GM18870 (cell line): Measurements from ENCODE around the gene STK24.

Source experiments
- ATAC-seq: cut with Tn5 transposase; IDR thresholded peaks from one replicate; pipeline ENCODE4 v1.9.1; 2021; ENCODE audit warnings: moderate library complexity; ENCODE audit not compliant: unreplicated experiment

The STK24 gene

DNA sequence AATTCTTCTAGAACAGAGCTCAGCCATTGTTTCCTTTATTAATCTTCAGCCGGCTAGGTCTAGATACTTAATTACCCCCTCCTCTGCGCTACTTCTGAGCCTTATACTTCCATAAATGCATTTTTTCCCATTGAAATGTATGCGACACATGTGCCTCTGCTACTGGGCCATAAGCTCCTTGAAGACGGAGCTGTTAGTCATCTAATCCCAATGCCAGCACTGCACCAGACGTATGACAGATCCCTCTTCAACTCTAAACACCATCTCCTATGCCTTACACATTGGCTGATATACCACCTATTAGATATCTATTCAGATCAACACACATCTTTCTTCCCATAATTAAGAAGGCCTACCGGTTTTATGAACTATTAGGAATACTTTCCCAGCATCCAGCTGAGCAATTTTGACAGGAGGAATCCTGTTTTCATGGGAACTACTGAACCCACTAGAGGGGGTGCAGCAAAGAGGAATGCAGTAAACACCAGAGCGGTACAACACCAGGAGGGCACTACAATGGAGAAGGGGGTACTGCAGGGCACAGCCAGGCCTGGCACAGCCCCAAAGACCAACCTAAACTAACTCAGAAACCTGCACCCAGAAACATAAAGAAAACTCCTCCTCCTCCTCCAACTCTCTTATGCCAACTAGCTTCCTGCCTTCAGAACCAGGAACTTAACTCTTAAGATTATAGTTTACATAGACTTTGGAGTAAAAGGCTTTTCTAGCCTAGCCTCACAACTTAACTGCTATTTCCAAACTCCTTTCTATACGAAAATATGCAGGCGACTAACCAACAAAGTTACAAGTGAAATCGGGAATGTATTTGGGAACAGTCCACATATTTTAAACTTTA lies 18.7 kb downstream of the STK24 start:
- no peak for ATAC-seq

DNA sequence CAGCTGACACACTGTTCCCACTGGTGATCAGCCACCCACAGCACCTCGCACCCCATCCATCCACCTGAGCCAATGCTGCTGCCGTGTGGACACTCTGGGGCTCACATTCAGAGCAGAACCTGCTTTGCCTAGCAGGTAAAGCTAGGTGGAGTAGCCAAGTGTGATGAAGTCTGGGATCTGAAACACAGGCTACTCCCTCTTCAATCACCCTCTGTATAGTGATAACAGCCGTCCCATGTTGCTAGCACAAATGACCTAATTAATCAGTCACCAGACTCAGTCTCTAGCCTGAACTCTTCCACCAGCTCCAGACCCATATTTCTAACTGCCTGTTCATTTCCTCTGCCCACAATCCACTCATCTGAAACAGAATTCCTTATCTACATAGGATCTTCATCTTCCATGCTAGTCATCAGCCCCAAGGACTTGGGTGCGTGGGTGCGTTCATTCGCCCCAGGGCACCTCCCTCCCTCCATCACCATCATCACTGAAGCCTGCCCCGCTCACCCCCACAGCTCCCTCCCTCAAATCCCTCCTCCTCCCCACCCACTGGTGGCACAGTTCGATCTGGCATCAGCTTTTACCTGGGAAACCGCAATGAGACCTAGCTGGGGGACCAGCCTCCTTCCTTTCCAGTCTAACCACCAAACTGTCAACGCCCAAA lies 19.8 kb downstream of the STK24 start:
- ATAC-seq, result no peak

DNA sequence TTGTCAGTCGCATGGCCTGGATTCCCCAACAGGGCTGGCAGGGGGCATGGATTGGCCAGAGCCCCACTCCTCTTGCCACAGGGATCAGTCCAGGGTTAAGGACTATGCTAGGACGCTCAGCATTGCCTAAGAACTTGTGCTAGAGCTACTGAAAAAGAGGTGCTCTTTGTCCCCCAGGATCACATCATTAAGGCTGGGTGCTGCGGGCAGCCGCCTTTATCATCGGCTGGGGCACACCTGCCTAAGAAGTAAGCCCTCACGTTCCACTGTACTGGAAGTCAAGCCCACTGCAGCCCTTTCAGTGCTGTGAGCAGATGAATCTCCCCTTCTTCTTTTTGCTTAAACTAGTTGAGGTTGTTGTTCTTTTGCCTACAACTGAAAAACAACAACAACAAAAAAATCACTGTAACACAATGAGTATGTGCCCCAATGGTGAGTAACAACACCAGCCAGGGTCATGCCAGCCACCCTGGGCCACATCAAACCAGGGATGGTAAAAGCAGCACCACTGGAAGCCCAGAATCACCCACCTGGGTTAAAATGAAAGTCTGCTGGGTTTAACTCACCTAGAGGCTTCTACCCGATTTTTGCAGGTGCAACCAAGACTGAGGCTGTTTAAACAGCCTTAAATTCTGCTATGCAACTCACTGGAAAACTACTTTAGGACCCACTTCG lies 20.6 kb downstream of the STK24 start:
- no peak for ATAC-seq

DNA sequence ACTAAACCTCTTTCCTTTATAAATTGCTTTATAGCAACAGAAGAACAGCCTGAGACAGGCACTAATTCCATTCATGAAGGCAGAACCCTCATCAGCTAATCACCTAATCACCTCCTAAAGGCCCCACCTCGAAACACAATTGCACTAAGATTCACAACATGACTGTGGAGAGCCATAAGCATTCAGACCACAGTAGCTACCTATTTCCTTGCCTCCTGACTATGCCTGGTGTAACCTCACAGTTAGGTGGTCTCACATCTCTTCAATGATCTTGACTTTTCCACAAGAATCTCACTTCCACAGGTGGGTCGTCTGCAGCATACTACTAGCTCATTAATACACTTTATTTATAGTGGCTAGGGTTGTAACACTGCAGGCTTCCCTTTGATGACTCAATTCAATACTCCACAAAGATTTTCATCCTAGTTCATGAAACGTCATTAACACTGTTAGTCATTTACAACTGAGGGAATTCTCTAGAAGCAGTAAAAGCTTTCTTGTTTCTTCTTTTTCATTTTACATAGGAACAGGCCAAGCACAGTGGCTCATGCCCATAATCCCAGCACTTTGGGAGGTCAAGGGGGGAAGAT lies 27.1 kb downstream of the STK24 start:
- peak; percentile 91 for ATAC-seq

DNA sequence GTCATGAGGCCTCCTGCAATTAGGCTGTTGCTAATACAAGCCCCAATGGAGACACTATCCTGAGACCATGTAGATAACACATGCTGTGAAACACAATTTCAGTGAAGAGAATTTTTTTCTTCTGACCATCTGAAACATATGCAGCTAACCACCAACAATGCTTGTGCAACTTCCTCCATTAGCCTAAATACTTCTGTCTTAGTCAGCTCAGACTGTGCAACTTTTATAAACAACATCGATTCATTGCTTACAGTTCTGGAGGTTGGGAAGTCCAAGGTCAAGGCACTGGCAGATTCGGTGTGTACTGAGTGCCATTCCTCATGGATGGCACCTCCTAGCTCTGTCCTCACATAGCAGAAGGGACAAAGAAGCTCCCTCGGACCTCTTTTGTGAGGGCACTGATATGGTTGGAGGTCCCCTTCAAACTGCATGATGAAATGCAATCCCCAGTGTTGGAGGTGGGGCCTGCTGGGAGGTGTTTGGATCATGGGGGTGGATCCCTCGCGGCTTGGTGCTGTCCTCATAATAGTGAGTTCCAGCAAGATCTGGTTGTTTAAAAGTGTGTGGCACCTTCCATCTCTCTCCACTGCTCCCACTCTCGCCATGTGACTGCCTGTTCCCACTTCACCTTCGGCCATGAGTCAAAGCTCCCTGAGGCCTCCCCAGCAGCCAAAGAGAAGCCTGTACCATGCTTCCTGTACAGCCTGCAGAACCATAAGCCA lies 27.7 kb downstream of the STK24 start:
- ATAC-seq, result no peak

DNA sequence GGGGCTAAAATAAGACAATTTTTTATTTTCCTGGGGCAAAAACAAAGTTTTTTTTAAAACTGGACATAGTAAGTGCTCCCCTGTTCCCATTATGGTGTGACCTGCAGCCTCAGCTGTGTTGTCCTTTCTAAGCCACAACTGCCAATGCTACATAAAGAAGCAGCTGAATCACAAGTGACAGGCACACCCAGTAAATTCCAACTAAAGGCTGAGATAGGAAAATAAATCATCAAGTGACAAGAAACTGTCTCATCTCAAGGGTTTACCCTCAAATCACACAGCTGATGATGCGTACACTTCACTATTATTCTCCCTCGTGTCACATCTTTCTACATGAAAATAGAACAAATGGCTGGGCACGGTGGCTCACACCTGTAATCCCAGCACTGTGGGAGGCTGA lies 28.7 kb downstream of the STK24 start:
- ATAC-seq, result no peak

DNA sequence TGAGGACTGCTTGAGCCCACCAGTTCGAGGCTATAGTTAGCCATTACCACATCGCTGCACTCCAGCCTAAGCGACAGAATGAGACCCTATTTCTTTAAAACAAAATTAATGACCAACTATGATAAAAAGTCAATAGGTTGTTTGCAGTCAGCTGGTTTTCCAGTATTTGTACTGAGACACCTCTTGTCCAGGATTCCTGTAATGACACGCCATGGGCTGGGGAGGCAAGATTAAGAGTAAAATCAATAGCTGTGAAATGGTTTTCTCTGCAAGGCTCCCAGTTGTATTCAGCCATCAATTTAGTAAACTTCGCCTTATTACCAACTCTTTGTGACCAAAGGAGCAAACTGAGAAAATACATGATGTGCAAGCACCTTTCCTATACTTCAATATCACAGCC lies 29.5 kb downstream of the STK24 start:
- ATAC-seq, result no peak

DNA sequence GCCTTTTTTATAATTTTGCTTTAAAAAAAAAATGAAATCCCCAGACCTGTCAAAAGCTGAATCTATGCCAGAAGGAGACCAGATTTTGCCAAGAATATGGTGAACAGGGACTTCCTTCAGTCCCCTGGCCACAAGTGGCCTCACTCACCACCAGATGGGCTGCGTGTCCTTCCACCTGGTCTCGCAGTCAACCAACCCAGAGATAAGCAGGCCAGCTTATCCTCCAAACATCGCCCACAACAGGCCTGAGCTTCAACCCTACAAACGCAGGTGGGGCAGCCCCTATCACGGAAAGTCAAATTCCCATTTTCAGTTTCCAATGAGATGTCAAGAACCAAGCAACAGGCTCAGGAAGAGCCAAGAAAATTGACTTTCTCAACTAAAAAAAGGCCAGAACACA lies 30.5 kb downstream of the STK24 start:
- ATAC-seq, result no peak

DNA sequence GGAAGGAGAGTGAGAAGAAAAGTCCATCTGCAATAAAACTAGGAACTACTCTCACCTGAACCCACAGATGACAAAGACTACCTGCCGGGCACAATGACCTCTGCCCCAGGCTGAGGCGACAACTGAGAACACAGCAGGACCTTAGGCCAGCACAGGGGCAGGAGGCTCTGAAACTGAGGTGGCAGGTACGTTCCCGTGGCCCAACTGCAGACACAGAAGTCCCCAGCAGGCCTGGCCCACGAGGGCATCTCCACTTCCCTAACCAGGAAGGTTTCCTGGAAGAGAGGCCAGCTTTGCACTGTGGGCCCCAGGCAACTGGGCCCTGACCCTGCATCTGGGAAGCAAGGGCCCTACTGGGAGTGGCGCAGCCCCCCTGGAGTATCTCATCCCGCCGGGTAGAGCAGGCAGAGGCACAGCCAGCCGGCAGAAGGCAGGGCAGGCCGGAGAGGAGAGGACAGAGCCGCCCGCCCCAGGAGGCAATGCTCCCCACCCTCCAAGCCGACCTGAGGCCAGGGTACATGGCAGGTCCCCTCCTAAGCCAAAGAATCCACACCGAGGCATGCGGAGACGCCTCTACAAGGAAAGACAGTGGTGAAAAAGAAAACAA lies 32.7 kb downstream of the STK24 start:
- ATAC-seq, result no peak

DNA sequence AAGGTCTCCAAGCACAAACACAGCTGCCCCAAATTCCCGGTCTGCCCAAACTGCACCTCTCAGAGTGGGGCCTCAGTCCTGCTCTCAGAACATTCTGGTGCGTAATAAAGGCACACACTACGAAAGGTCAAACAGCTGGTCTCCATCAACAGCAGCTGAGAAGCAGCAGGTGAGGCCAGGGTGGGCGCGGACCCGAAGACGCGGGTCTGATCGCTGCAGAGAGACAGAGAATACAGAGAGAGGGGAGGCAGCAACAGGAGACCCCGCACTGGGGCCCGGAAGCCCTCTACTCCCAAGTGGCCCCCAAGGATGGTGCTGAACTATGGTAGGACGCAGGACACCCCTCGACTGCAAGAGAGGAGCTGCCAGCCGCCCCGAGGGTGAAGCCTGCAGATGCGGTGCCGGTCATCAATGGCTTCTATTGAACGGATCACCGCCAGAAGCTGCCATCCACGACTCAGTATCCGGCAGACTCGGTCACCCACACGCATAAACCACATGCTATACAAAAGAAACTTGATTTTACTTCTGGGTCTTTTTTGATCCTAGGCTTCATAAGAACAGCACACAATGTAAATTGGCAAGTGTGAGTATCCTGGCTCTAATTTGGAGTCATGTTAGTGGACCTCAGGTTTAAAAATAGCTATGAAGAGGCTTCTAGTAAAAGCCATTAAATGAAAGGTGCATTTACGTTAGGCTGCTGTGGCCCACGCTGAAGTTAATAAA lies 33.4 kb downstream of the STK24 start:
- ATAC-seq, result no peak

DNA sequence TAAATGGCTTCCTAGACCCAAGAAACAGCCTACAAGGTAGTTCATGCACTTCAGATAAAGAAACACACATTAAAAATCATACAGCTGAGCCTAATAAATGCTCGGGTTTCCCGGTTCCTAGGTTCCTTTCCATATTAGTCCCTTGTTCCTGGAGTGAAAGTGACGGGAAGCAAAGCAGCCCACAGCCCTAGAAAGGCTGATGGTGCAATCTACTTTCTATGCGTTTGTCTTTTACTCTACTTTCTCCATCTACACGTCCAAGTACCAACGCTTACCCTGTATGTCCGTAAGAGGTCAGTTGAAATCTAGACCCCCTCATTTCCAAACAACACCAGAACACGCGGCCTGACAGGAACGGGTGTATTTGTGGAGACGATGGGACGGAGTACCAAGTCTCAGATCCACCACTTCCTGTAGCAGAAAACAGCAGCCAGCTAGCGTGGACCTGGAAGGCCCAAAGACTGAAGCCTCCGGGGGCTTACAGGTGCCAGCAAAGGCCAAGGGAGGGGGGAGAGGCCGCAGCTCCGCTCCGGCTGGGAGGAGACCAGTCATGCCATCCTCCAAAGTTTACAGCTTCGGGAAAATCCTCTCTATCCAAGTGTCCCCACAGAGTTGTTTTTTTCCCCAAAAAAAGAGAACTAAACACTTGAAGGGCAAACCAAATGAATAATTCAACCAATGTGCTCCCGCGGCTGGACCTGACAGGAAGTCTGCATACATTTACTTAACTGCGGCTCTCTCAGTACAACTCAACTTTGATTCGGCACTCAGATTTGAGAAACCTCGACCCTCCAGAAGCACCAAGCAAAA lies 34.1 kb downstream of the STK24 start:
- no peak for ATAC-seq

DNA sequence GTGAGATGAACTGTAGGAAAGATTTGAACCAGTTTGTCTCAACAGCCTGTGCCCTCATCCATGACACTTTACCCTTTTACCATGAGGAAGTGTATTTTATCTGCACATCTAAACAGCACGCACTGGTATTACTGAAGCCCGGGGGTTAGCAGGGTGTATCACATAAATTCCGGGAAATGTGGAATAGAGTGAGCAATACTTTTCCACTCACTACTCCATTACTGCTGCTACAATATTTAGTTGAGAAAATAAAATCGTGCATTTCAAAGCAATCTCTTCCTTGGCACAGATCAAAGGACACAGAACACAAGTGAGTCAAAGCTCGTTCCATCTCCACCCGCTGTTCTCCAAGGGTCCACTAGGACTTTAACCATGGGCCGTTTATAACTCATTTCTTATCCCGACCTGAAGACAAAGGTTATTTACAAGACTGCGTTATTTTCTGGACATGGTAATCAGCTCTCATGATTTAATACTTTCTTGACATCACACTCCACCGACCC lies 35.2 kb downstream of the STK24 start:
- ATAC-seq, result no peak

DNA sequence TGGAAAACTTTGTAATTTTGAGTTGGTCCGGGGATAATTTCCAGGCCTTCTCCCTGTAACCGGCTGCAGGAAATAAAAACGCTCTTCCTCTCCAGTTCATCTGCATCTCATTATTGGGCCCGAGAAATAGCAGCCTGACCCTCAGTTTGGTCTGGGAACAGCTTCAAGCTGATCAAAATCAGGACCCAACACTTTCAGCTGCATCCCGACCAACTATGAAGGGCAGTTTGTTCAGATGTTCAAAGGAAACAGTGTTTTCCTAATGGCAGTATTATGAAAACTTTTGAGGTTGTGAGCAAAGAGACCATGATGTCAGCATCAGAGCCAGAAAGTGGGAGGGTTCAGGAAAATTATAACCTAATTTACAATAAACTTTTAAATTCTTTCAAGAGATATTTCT lies 35.7 kb downstream of the STK24 start:
- no peak for ATAC-seq

DNA sequence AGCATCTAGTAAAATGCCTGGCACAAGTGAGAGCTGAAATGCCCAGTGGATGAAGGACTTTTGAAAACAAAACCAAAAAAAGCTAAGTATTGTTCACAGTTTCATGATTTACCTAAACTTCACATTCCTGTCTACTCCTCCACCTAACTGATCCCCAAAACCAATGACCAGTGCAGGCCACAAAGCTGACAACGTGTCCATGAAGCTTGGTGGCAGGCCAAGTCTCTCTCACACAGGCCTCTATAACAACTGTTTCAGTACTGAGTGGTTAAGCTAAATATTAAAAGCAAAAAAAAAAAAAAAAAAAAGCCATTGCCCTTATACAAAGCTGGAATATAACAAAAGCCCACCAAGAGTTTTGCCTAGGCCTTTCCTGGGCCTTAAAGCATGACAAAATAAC lies 36.4 kb downstream of the STK24 start:
- ATAC-seq, result no peak

DNA sequence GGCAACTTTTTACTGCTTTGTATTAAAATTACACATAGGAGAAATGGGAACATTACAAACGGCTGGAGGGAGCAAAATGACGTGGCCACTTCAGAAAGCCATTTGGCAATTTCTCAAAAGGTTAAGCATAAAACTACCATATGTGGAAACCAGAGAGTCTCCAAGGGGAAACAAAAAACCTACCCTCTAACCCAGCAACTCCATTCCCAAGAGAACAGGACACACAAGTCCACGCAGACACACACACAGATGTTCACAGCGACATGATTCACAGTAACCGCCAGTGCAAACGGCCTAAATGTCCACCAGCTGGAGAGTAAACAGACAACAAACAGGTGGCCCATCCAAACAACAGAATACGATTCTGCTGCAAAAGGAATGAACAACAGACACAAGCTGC lies 37.2 kb downstream of the STK24 start:
- ATAC-seq, result no peak

DNA sequence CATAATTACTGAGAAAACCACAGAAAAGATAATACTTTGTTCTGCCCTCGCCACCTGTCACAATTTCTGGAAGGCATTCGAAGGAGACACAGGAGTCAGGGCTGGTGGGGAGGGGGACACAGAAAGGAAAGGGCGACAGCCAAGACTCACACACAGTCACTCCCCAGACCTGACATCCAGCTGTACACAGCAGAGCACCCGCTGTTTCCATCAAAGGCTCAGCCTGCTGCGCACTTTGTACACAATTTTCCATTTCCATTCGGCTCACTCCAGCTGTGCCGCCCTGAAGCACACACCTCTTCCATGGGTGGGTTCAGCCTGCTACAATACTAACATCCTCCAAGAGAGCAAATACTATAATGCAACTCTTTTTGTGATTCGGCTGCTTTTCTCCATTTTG lies 38.0 kb downstream of the STK24 start:
- ATAC-seq, result no peak

DNA sequence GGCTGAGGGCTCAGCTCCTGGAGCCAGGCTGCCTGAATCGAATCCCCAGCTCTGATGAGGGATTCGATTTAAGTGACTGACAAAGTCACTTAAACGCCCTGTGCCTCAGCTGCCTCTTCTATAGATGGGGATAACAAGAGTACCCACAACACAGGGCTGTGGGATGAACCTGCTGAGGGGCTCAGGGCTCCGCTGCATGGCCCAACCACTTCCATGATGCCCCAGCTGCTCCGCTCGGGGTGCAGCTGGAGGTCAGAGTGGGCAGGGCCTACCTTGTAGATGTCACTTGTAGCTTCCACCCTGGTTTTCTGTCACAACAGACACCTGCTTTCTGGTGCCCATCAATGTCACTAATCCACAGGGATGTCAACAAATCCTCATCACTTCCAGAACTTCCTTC lies 39.2 kb downstream of the STK24 start:
- ATAC-seq, result no peak

DNA sequence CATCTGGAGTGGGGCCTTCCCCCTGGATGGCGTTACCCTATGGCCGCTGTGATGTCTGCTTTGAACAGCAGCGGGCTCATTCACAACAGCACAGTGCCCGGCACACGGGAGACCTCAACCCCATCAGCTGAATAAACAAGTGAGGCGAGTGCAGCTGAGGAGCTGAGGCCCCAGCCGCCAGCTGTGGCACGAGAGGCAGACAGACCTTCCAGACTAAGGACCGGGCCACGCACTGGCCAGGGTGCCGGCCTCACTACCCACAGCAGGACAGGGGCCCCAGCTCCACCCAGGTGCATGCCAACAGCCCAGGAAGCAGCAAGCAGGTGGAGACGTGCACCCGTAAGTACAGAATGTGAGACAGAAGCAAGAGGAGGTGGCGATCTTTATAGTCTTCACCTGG lies 39.6 kb downstream of the STK24 start:
- no peak for ATAC-seq

DNA sequence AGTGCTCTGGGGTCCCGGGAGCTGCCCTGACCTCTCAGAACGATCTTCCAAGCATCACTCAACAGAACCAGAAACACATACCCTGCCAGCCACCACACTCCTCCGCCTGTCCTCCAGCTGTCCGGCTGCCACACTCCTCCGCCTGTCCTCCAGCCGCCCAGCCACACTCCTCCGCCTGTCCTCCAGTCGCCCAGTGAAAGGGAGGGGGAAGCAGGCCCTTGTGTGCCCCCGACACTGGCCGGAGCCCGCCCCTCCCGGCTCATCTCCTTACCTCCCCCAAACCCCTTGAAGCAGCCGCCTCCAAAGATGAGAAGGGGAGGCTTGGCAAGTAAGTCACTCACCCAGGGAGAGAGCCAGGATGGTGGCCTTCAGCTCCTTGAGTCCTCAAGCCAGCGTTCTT lies 40.2 kb downstream of the STK24 start:
- no peak for ATAC-seq
